SK-N-SH (cell line): ENCODE measurements around the gene SLC24A4. TPM values are rescaled to one million over a fixed set of nuclear protein-coding genes. Genes with fewer than 3 reads are reported as not detected.

ENCODE experiments used
- CTCF ChIA-PET: fragments of 300-600, 350-600 bp; formaldehyde crosslinking; extraction: SDS; loops from one replicate; lab custom pipeline; 2021; lab: Yijun Ruan, JAX
- POLR2A ChIA-PET: fragments of 350-600 bp; sonication (Branson Sonifier 250); formaldehyde crosslinking; extraction: SDS; loops from one replicate; lab custom pipeline; 2020; ENCODE audit warnings: antibody characterized with exemption, inconsistent platforms; lab: Yijun Ruan, JAX
- DNase-seq: peaks from one replicate; pipeline ENCODE4 v3.0.0; 2012
- H2AFZ ChIP-seq: fragments of 200-600 bp; sonication (generic); 2 replicates; pipeline ENCODE4 v1.8.1; 2016; ENCODE audit warnings: antibody characterized with exemption, mild to moderate bottlenecking, low read depth
- H3F3A ChIP-seq: fragments of 200-600 bp; sonication (generic); replicated peaks from 2 replicates; pipeline ENCODE3; 2016; ENCODE audit warnings: antibody characterized with exemption, mild to moderate bottlenecking; ENCODE audit not compliant: insufficient read depth
- H3K27ac ChIP-seq, 2 experiments: fragments of 200-500 bp in 1 of 2; fragments of 200-600 bp in 1 of 2; sonication (Bioruptor generic) in 1 of 2; sonication (generic), shearing (Covaris generic) in 1 of 2; 2 replicates each; pipeline versions ENCODE4 v1.5.1 to v1.6.1; 2014 to 2016; ENCODE audit warnings: low read depth in 2 of 2, inconsistent platforms in 1 of 2, low read length in 1 of 2, mild to moderate bottlenecking in 1 of 2, mixed read lengths in 1 of 2
- H3K27me3 ChIP-seq: fragments of 200-600 bp; sonication (generic), shearing (Covaris generic); 2 replicates; pipeline ENCODE4 v1.6.1; 2016; ENCODE audit warnings: mixed run types; ENCODE audit not compliant: insufficient read depth
- H3K36me3 ChIP-seq, 2 experiments: fragments of 200-500 bp in 1 of 2; fragments of 200-600 bp in 1 of 2; sonication (Bioruptor generic) in 1 of 2; sonication (generic) in 1 of 2; replicated peaks in 1 of 2; 2 replicates each; pipeline versions ENCODE3 to v1.5.1; 2014 to 2016; ENCODE audit warnings: low read length in 1 of 2, mild to moderate bottlenecking in 1 of 2; ENCODE audit not compliant: insufficient read depth in 2 of 2, control insufficient read depth in 1 of 2
- H3K4me1 ChIP-seq, 2 experiments: fragments of 200-500 bp in 1 of 2; fragments of 200-600 bp in 1 of 2; sonication (Bioruptor generic) in 1 of 2; sonication (generic), shearing (Covaris generic) in 1 of 2; 2 replicates each; pipeline versions ENCODE4 v1.5.1 to v1.6.1; 2014 to 2016; ENCODE audit warnings: low read depth in 1 of 2, low read length in 1 of 2, mixed run types in 1 of 2; ENCODE audit not compliant: insufficient read depth in 2 of 2, control insufficient read depth in 1 of 2
- H3K4me2 ChIP-seq: fragments of 200-600 bp; sonication (generic), shearing (Covaris generic); 2 replicates; pipeline ENCODE4 v1.6.1; 2017; ENCODE audit warnings: mixed run types
- H3K4me3 ChIP-seq, 2 experiments: fragments of 200-500 bp in 1 of 2; fragments of 200-600 bp in 1 of 2; sonication (Bioruptor generic) in 1 of 2; sonication (generic), shearing (Covaris generic) in 1 of 2; 2 replicates each; pipeline versions ENCODE4 v1.5.1 to v1.8.1; 2014 to 2016; ENCODE audit warnings: low read depth in 2 of 2, inconsistent platforms in 1 of 2, low read length in 1 of 2, mild to moderate bottlenecking in 1 of 2, mixed read lengths in 1 of 2, moderate library complexity in 1 of 2
- H3K79me2 ChIP-seq: fragments of 200-600 bp; sonication (generic); 2 replicates; pipeline ENCODE4 v1.8.1; 2017; ENCODE audit warnings: mild to moderate bottlenecking; ENCODE audit not compliant: insufficient read depth
- H3K9ac ChIP-seq: fragments of 200-600 bp; sonication (generic); 2 replicates; pipeline ENCODE4 v1.6.1; 2017; ENCODE audit warnings: mixed run types
- H3K9me2 ChIP-seq: fragments of 200-600 bp; sonication (generic); 2 replicates; pipeline ENCODE4 v1.6.1; 2017; ENCODE audit warnings: mixed run types
- H3K9me3 ChIP-seq: fragments of 200-600 bp; sonication (generic); 2 replicates; pipeline ENCODE4 v1.6.1; 2017; ENCODE audit warnings: mixed run types, mild to moderate bottlenecking, moderate library complexity
- H4K20me1 ChIP-seq: fragments of 200-600 bp; sonication (generic); 2 replicates; pipeline ENCODE4 v1.6.1; 2017; ENCODE audit warnings: mild to moderate bottlenecking, mixed run types; ENCODE audit not compliant: insufficient read depth
- EZH2phosphoT487 ChIP-seq: fragments of 200-600 bp; sonication (generic); IDR thresholded peaks from 2 replicates; pipeline ENCODE4 v1.6.1; 2017; ENCODE audit warnings: low read depth, mixed run types, mild to moderate bottlenecking, antibody characterized with exemption, moderate library complexity, borderline replicate concordance
- FOXJ3 ChIP-seq: sonication (generic); formaldehyde crosslinking; IDR thresholded peaks from 2 replicates; pipeline ENCODE4 v1.5.1; 2020; ENCODE audit warnings: mild to moderate bottlenecking, missing genetic modification reagents
- GABPA ChIP-seq: IDR thresholded peaks from 2 replicates; pipeline ENCODE4 v1.4.0; 2012; ENCODE audit warnings: low read depth, mild to moderate bottlenecking
- JUND ChIP-seq: IDR thresholded peaks from 2 replicates; pipeline ENCODE4 v1.4.0; 2012
- NRF1 ChIP-seq: IDR thresholded peaks from 2 replicates; pipeline ENCODE4 v1.6.1; 2012; ENCODE audit warnings: low read depth, mild to moderate bottlenecking, low read length
- POLR2AphosphoS5 ChIP-seq: IDR thresholded peaks from 2 replicates; pipeline ENCODE4 v1.6.1; 2012; ENCODE audit warnings: low read depth, low read length
- RAD21 ChIP-seq: IDR thresholded peaks from 2 replicates; pipeline ENCODE4 v1.6.1; 2012; ENCODE audit warnings: mild to moderate bottlenecking, low read length
- YY1 ChIP-seq: IDR thresholded peaks from 2 replicates; pipeline ENCODE4 v1.4.0; 2012; ENCODE audit warnings: low read depth, mild to moderate bottlenecking
- WGBS: methylation state at CpG from one replicate; pipeline ENCODE4 v1.1.6; 2017; ENCODE audit warnings: low lambda C conversion rate; 5-methylcytosine and 5-hydroxymethylcytosine counted together
- polyA plus RNA-seq, 3 experiments: library from polyadenylated mRNA; depleted of rRNA; stranded (reverse); fragments of >200 nt; gene quantifications; 2 replicates each; pipeline ENCODE4 v1.2.3, GENCODE V29; 2012
- TF ChIP-seq, protein P1 (sequence below): IDR thresholded peaks from 2 replicates; pipeline ENCODE4 v1.6.1; 2012; ENCODE audit warnings: mild to moderate bottlenecking, low read depth, low read length, moderate library complexity
- TF ChIP-seq, protein P2 (sequence below): IDR thresholded peaks from 2 replicates; pipeline ENCODE4 v1.4.0; 2012; ENCODE audit warnings: low read depth, borderline replicate concordance
- TF ChIP-seq, protein P3 (sequence below): fragments of 200-600 bp; sonication (generic); IDR thresholded peaks from 2 replicates; pipeline ENCODE4 v1.6.1; 2017; ENCODE audit warnings: antibody characterized with exemption, mild to moderate bottlenecking, moderate library complexity

Gene SLC24A4
- polyA plus RNA-seq, 1 of the 3 experiments (the other 2 are of a cell fraction), result 0.07 TPM

DNA sequence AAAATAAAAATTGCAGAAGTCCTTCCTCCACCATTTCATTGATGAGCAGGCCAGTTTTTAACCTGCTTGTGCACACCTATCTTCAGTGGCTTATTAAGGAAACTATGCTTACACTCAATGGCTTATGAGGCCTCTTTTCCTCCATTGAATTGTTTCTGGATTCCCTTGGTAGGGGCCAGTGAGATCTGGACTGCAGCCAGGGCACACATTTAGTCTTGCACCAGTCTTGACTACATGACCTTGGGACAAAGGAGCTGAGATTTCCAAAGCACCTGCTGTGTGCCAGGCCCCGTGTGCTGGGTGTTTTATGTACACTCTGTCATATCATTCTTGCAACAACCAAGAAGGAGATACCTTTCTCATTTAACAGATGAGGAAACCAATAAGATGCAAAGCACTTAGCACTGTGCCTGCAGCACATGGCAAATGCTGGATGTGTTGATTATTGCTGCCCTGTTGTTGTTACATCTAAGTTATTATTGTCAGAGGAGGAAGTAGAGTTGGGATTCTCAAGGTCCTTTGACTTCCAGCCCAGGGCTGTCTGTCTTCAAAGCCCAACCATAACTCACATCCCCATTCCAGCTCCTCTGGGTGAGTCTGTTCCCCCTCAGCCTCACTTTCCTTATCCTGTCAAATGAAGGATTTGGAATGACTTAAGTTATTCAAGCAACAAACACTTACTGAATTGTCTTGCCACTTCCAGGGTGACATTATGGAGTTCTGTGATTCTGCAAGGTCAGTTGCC is 159.0 kb downstream of the SLC24A4 start:
- Histone ChIP-seq H3K4me2 (no peak overlapping the region), H3K36me3 (no peaks in the 10 kb centered on the region), H3K4me3 (no peak overlapping the region), H2AFZ (no peak overlapping the region), H3K27ac (no peak overlapping the region), H3K9me3 (no peaks in the 10 kb centered on the region), H3K9ac (no peak overlapping the region), H3K79me2 (no peaks in the 10 kb centered on the region), H4K20me1 (no peaks in the 10 kb centered on the region), H3F3A (peaks cover 6% of the 10 kb centered on the region), H3K9me2 (no peaks in the 10 kb centered on the region), H3K27me3 (no peaks in the 10 kb centered on the region), H3K4me1 (no peaks in the 10 kb centered on the region)
- ChIA-PET CTCF (no interaction called here), POLR2A (no interaction called here)
- DNase-seq, result no peak
- TF ChIP-seq YY1, result no peak
- TF ChIP-seq, protein P1, sequence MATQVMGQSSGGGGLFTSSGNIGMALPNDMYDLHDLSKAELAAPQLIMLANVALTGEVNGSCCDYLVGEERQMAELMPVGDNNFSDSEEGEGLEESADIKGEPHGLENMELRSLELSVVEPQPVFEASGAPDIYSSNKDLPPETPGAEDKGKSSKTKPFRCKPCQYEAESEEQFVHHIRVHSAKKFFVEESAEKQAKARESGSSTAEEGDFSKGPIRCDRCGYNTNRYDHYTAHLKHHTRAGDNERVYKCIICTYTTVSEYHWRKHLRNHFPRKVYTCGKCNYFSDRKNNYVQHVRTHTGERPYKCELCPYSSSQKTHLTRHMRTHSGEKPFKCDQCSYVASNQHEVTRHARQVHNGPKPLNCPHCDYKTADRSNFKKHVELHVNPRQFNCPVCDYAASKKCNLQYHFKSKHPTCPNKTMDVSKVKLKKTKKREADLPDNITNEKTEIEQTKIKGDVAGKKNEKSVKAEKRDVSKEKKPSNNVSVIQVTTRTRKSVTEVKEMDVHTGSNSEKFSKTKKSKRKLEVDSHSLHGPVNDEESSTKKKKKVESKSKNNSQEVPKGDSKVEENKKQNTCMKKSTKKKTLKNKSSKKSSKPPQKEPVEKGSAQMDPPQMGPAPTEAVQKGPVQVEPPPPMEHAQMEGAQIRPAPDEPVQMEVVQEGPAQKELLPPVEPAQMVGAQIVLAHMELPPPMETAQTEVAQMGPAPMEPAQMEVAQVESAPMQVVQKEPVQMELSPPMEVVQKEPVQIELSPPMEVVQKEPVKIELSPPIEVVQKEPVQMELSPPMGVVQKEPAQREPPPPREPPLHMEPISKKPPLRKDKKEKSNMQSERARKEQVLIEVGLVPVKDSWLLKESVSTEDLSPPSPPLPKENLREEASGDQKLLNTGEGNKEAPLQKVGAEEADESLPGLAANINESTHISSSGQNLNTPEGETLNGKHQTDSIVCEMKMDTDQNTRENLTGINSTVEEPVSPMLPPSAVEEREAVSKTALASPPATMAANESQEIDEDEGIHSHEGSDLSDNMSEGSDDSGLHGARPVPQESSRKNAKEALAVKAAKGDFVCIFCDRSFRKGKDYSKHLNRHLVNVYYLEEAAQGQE, result no peak
- TF ChIP-seq, protein P2, sequence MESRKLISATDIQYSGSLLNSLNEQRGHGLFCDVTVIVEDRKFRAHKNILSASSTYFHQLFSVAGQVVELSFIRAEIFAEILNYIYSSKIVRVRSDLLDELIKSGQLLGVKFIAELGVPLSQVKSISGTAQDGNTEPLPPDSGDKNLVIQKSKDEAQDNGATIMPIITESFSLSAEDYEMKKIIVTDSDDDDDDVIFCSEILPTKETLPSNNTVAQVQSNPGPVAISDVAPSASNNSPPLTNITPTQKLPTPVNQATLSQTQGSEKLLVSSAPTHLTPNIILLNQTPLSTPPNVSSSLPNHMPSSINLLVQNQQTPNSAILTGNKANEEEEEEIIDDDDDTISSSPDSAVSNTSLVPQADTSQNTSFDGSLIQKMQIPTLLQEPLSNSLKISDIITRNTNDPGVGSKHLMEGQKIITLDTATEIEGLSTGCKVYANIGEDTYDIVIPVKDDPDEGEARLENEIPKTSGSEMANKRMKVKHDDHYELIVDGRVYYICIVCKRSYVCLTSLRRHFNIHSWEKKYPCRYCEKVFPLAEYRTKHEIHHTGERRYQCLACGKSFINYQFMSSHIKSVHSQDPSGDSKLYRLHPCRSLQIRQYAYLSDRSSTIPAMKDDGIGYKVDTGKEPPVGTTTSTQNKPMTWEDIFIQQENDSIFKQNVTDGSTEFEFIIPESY, result no peak
- TF ChIP-seq EZH2phosphoT487, result no peak
- TF ChIP-seq POLR2AphosphoS5, result no peak
- no peak for TF ChIP-seq JUND
- TF ChIP-seq FOXJ3 (CRISPR knock-in tag), result no peak
- no peak for TF ChIP-seq RAD21
- TF ChIP-seq, protein P3, sequence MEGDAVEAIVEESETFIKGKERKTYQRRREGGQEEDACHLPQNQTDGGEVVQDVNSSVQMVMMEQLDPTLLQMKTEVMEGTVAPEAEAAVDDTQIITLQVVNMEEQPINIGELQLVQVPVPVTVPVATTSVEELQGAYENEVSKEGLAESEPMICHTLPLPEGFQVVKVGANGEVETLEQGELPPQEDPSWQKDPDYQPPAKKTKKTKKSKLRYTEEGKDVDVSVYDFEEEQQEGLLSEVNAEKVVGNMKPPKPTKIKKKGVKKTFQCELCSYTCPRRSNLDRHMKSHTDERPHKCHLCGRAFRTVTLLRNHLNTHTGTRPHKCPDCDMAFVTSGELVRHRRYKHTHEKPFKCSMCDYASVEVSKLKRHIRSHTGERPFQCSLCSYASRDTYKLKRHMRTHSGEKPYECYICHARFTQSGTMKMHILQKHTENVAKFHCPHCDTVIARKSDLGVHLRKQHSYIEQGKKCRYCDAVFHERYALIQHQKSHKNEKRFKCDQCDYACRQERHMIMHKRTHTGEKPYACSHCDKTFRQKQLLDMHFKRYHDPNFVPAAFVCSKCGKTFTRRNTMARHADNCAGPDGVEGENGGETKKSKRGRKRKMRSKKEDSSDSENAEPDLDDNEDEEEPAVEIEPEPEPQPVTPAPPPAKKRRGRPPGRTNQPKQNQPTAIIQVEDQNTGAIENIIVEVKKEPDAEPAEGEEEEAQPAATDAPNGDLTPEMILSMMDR, result no peak
- no peak for TF ChIP-seq NRF1
- TF ChIP-seq GABPA, result no peak
- 36% methylated on average over 1 of the region's 1 CpG for WGBS
